BLaER1 (cell line): Measurements from ENCODE around the gene ACTL10.

Experiments used
- H3K27ac ChIP-seq: shearing (Covaris generic); formaldehyde crosslinking; 2 replicates; pipeline ENCODE4 v1.8.1; 2022
- H3K27me3 ChIP-seq: shearing (Covaris generic); formaldehyde crosslinking; 2 replicates; pipeline ENCODE4 v1.8.1; 2022
- H3K36me3 ChIP-seq: shearing (Covaris generic); formaldehyde crosslinking; 2 replicates; pipeline ENCODE4 v1.8.1; 2022
- H3K4me1 ChIP-seq: shearing (Covaris generic); formaldehyde crosslinking; 2 replicates; pipeline ENCODE4 v1.8.1; 2022
- H3K4me2 ChIP-seq: shearing (Covaris generic); formaldehyde crosslinking; 2 replicates; pipeline ENCODE4 v1.8.1; 2022
- H3K4me3 ChIP-seq: shearing (Covaris generic); formaldehyde crosslinking; 2 replicates; pipeline ENCODE4 v1.8.1; 2022
- H3K9ac ChIP-seq: shearing (Covaris generic); formaldehyde crosslinking; 2 replicates; pipeline ENCODE4 v1.8.1; 2022
- H3K9me3 ChIP-seq: shearing (Covaris generic); formaldehyde crosslinking; 2 replicates; pipeline ENCODE4 v1.8.1; 2022
- H4K20me1 ChIP-seq: shearing (Covaris generic); formaldehyde crosslinking; 2 replicates; pipeline ENCODE4 v1.8.1; 2022
- Cebpa-rat ChIP-seq: shearing (Covaris generic); IDR thresholded peaks from 2 replicates; pipeline ENCODE4 v1.8.1; 2022

Gene ACTL10

GRCh38 chr20:33648396-33649004, 18.2 kb upstream of the ACTL10 start:
- Histone ChIP-seq H3K36me3 (peaks cover 38% of the 10 kb centered on the region), H3K27ac (0 out of 2 replicates have a peak overlapping the region, but pooled peaks have one; percentile 6), H3K4me1 (peaks cover 24% of the 10 kb centered on the region), H4K20me1 (peaks cover 39% of the 10 kb centered on the region), H3K9ac (no peak overlapping the region), H3K27me3 (no peaks in the 10 kb centered on the region), H3K9me3 (no peaks in the 10 kb centered on the region), H3K4me3 (no peak overlapping the region), H3K4me2 (peak overlapping the region; percentile 30)
- TF ChIP-seq Cebpa-rat: no peak

GRCh38 chr20:33649201-33649681, 17.5 kb upstream of the ACTL10 start:
- Histone ChIP-seq H3K36me3 (peaks cover 33% of the 10 kb centered on the region), H3K27ac (0 out of 2 replicates have a peak overlapping the region, but pooled peaks have one; percentile 6), H4K20me1 (peaks cover 38% of the 10 kb centered on the region), H3K27me3 (no peaks in the 10 kb centered on the region), H3K4me2 (0 out of 2 replicates have a peak overlapping the region, but pooled peaks have one; percentile 30), H3K4me1 (peaks cover 24% of the 10 kb centered on the region), H3K9me3 (no peaks in the 10 kb centered on the region), H3K4me3 (no peak overlapping the region), H3K9ac (no peak overlapping the region)
- no peak for TF ChIP-seq Cebpa-rat

GRCh38 chr20:33650111-33650752, 16.5 kb upstream of the ACTL10 start:
- Histone ChIP-seq H3K4me3 (no peak overlapping the region), H3K36me3 (peaks cover 23% of the 10 kb centered on the region), H3K9ac (no peak overlapping the region), H4K20me1 (peaks cover 30% of the 10 kb centered on the region), H3K9me3 (no peaks in the 10 kb centered on the region), H3K4me2 (no peak overlapping the region), H3K27ac (no peak overlapping the region), H3K27me3 (no peaks in the 10 kb centered on the region), H3K4me1 (peaks cover 24% of the 10 kb centered on the region)
- TF ChIP-seq Cebpa-rat: no peak

GRCh38 chr20:33650753-33651561, 15.8 kb upstream of the ACTL10 start:
- no peak overlapping the region for H3K4me3 ChIP-seq
- peaks cover 24% of the 10 kb centered on the region for H3K4me1 ChIP-seq
- no peaks in the 10 kb centered on the region for H3K27me3 ChIP-seq
- no peaks in the 10 kb centered on the region for H3K9me3 ChIP-seq
- peaks cover 16% of the 10 kb centered on the region; the same call in 1 of the 2 replicates for H3K36me3 ChIP-seq
- no peak overlapping the region for H3K9ac ChIP-seq
- H4K20me1 ChIP-seq: peaks cover 30% of the 10 kb centered on the region
- no peak for TF ChIP-seq Cebpa-rat
- H3K4me2 ChIP-seq: no peak overlapping the region
- H3K27ac ChIP-seq: no peak overlapping the region

GRCh38 chr20:33651562-33652048, 15.1 kb upstream of the ACTL10 start:
- Histone ChIP-seq H3K27ac (no peak overlapping the region), H3K27me3 (no peaks in the 10 kb centered on the region), H3K4me1 (peaks cover 24% of the 10 kb centered on the region), H3K4me2 (no peak overlapping the region), H3K4me3 (no peak overlapping the region), H3K36me3 (peaks cover 11% of the 10 kb centered on the region; the same call in 1 of the 2 replicates), H3K9ac (no peak overlapping the region), H4K20me1 (peaks cover 27% of the 10 kb centered on the region), H3K9me3 (no peaks in the 10 kb centered on the region)
- TF ChIP-seq Cebpa-rat: no peak

- H4K20me1 ChIP-seq: peaks cover 10% of the 10 kb centered on the region
- no peak overlapping the region for H3K9ac ChIP-seq
- H3K4me3 ChIP-seq: no peak overlapping the region
- no peak overlapping the region for H3K4me2 ChIP-seq
- no peak overlapping the region for H3K27ac ChIP-seq
- no peak for TF ChIP-seq Cebpa-rat
- peaks cover 21% of the 10 kb centered on the region; the same call in 1 of the 2 replicates for H3K36me3 ChIP-seq
- H3K4me1 ChIP-seq: peaks cover 11% of the 10 kb centered on the region
- no peaks in the 10 kb centered on the region for H3K9me3 ChIP-seq
- H3K27me3 ChIP-seq: no peaks in the 10 kb centered on the region
These were observed 13.4 kb upstream of the ACTL10 start for GRCh38 chr20:33653218-33653899.

GRCh38 chr20:33653900-33654596, 12.7 kb upstream of the ACTL10 start:
- Histone ChIP-seq H3K4me1 (peaks cover 4% of the 10 kb centered on the region), H3K9ac (no peak overlapping the region), H3K27me3 (no peaks in the 10 kb centered on the region), H3K9me3 (no peaks in the 10 kb centered on the region), H4K20me1 (peaks cover 3% of the 10 kb centered on the region; the same call in 1 of the 2 replicates), H3K36me3 (peaks cover 25% of the 10 kb centered on the region; the same call in 1 of the 2 replicates), H3K27ac (no peak overlapping the region), H3K4me3 (no peak overlapping the region), H3K4me2 (no peak overlapping the region)
- no peak for TF ChIP-seq Cebpa-rat

- Histone ChIP-seq H3K36me3 (peaks cover 32% of the 10 kb centered on the region), H3K9me3 (no peaks in the 10 kb centered on the region), H3K4me3 (no peak overlapping the region), H4K20me1 (no peaks in the 10 kb centered on the region), H3K4me2 (no peak overlapping the region), H3K27ac (no peak overlapping the region), H3K27me3 (no peaks in the 10 kb centered on the region), H3K4me1 (peaks cover under 1% of the 10 kb centered on the region; the same call in 1 of the 2 replicates), H3K9ac (no peak overlapping the region)
- no peak for TF ChIP-seq Cebpa-rat
These were observed 12.0 kb upstream of the ACTL10 start for GRCh38 chr20:33654680-33655161.

GRCh38 chr20:33655164-33655563, 11.6 kb upstream of the ACTL10 start:
- Histone ChIP-seq H3K27ac (no peak overlapping the region), H3K4me2 (no peak overlapping the region), H3K9ac (no peak overlapping the region), H3K9me3 (no peaks in the 10 kb centered on the region), H3K4me3 (no peak overlapping the region), H3K4me1 (peaks cover 5% of the 10 kb centered on the region), H3K36me3 (peaks cover 36% of the 10 kb centered on the region), H4K20me1 (no peaks in the 10 kb centered on the region), H3K27me3 (no peaks in the 10 kb centered on the region)
- TF ChIP-seq Cebpa-rat: no peak
